ENCODE results near the gene CCDC88C.

CCDC88C gene

DNA sequence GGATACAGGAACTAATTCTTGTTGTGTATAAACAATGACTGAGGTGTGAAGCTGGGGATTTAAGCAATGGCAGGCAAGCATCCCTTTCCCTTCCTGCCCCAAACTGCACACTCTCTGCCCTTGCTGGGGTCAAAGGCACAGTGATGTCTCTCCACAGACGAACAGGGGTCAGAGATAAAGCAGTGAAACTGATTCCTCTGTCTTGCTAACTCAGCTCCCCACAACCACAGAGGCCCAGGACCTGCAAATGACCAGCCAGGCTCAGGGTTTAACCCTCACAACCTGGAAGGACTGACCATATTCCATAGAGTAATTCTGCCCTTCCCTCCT is 67.2 kb downstream of the CCDC88C start:
- no peak for DNase-seq (ENCODE audit: low read depth, low spot score)

DNA sequence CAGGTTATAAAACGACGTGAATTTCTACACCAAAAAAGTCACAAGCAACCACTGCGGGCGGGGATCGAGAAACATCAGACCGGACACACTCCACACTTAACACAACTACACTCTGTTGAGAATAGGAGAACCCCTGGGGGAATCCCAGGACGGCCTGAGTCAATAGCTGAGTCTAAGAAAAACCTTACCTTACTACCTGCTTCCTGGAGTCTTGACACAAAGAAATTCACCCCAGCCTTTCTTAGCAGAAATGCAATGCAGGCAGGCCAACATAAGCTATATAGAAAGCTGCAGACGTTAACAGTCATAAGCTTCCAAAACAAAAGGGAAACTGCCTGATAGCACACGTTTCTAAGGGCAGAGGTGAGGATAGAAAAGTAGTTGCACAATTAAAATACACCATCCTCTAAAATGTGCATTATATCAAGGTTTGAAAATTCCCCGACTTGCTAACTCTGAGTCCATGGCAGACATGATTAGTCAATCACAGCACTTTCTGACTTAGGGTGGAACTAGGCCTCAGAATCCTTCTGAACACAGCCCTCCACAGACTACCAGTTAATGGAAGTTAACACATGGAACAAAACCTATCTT is 68.0 kb downstream of the CCDC88C start:
- peak; percentile 53 for DNase-seq (ENCODE audit: low read depth, low spot score)

DNA sequence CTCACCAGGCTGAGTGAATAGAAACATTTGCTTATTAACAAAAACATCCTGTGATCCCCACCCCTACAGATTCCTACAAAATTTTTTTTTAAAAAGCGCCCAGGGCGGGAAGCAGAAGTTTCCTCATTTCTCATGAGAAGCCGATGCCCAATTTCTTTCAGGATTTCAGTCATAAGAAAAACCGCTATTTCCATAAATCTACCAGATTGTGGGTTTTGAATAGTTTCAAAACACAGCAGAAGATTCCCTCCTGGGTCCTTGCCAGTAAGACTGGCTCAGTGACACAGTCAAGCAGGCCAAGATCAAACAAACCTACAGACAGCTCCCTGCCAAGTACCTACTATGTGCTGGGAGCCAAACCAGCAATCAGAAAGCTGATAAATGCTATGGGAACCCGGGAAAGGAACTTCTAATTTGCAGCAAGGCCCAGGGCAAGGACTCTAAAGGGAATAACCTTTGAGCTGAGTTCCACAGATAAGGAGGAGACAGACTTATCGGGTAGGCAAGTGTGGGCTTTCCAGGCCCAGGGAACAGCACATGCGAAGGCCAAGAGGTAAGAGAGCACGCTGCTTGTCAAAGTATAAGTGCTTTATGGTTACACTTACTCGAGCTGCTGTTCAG is 68.7 kb downstream of the CCDC88C start:
- no peak for DNase-seq (ENCODE audit: low read depth, low spot score)

DNA sequence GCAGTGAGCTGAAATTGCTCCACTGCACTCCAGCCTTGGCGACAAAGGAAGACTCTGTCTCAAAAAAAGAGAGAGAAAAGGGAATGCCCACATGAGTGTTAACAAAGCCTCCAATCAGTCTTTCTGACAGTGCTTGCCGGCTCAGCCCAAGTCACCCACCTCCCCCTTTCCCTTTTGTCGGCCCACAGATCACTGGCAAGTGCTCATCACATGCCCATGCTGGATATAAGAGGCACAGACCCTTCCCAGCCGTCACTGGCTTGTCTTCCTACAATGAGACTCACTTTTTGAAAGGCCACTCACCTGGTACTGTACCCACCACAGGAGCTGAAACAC is 70.8 kb downstream of the CCDC88C start:
- no peak for DNase-seq (ENCODE audit: low read depth, low spot score)

DNA sequence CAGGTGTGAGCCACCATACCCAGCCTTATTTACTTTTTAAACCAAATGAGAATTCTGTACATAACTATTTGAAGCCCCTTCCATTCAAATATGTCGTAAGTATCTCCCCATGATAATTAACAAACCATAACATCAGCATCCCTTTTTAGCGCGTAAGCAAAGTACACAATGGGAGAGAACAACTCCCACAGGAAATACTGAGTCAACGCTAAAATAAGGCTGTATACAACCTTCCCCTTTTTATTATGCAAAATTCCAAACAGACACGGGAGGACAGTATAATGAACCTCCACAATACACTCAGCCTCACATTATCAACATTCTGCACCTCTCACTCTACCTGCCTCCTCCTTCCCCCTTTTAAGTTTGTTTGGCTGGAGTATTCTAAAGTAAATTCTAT is 73.5 kb downstream of the CCDC88C start:
- DNase-seq (ENCODE audit: low read depth, low spot score), result no peak

DNA sequence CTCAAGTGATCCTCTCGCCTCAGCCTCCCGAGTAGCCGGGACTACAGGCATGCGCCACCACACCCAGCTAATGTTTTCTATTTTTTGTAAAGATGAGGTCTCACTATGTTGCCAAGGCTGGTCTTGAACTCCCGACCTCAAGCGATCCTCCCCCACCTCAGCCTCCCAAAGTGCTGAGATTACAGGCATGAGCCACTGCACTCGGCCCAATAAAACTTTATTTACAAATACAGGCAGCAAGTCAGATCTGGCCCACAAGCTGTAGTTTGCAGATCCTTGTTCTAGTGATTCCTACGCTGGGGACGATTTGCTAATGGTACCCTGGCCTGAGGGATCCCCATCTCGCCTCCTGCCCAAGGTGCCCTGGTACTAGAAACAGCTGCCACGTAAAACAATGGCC is 74.6 kb downstream of the CCDC88C start:
- DNase-seq (ENCODE audit: low read depth, low spot score), result no peak

DNA sequence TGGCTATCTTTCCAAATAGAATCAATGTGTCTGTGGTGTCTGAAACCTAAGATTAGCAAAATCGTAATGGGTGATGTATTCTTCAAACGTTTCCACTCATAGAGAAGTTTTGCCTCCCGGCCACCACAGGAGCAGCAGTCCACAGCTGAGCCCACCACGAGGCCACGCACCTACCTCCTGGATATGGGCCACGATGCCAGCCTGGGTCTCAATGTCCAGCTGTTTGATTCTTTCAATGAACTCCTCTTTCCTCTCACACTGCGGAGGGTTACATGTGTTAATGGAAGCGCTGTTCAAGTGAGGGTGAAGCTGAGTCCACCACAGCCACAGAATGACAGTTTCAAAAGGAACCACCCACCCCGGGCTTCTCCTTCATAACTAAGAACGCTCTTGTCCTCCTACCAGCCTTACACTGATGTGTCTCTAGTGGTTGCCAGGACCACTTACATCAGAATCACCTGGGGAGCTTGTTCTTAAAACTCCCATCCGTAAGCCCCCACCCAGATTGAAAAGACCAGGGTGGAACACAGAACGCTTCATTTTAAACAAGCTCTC is 75.3 kb downstream of the CCDC88C start:
- DNase-seq (ENCODE audit: low read depth, low spot score), result no peak

DNA sequence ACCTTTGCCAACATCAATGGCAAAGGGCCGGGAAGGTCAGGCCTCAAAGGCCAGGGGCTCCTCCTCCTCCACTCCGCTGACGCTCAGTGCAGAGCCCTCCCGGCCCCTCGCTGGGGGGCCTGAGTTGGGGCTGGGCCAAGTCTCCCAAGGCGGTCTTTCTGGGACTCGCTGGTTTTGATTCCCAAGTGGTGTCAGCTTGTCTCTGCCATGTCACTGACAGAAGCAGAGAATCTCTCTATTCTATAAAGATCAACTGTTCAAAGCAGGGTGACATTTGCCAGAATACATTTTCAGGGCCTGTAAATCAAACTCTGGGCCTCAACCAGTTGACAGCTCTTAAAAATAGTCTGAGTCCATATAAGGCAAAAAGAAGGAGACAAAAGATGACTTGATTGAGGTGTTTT is 75.9 kb downstream of the CCDC88C start:
- DNase-seq (ENCODE audit: low read depth, low spot score), result no peak

DNA sequence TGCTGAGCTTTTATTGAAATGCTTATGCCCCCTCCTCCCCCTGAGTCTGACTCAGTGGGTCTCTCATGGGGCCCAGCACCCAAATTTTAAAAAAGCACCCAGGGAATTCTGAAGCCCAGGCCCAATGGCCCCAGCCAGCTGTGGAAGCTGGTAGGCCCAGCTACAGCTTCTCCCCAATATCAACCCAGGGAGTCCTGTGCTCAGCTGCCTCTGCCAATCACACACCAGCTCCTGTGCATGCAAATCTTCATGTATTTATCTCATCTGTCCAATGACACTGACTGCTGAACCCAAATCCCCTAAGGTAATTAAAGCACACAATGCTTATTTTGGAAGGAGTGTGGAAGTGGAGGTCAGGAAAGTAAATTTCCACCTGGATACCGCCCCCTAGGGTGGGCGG is 76.3 kb downstream of the CCDC88C start:
- no peak for DNase-seq (ENCODE audit: low read depth, low spot score)

DNA sequence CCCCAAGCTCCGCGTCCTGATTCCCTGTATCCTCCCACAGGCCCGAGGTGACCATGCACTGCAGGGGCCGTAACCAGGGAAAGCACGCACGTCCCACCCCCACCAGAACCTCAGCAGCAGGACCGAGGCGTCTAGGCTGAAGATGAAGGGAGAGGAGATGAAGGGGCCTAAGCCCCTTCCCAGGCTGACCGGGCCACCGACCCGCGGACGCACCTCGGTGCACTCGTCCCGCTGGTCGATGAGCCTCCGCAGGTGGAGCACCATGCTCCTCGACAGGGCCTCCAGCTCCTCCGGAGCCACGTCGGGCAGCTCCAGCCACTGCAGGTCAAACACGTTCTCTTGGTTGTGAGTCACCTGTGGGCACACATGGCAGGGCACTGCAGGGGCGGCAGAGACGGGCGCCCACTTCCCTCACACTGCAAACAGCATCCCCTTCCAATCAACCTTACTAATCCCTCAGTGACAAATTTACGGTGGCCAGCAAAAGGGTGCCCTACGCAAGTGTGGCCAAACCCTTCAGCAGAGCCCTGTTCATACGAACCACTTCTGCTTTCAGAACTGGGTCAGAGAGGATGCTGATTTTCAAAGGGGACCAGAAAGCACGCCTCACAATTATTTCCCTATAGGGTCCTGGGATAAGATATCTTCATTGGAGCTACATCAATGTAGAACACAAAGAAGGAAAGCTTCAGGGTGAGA is 77.8 kb downstream of the CCDC88C start:
- DNase-seq (ENCODE audit: low read depth, low spot score), result no peak

DNA sequence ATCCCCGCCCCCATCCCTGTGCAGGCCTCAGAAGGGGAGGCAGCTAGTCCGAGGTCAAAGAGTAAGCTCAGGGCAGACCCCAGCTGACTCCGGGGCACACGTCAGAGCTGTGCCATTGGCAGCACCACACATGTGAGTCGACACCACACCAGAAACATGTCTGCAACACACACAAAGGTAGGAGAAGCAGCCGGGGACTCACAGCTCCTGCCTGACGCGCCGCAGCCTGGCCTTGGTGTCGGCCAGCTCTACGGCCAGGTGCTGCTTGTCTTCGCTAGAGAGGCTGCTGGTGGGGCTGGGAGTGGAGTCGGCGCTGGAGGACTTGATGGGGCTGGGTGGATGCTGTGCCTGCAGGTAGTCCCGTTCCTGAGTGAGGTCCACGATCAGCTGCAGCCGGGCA is 78.5 kb downstream of the CCDC88C start:
- DNase-seq (ENCODE audit: low read depth, low spot score), result no peak

DNA sequence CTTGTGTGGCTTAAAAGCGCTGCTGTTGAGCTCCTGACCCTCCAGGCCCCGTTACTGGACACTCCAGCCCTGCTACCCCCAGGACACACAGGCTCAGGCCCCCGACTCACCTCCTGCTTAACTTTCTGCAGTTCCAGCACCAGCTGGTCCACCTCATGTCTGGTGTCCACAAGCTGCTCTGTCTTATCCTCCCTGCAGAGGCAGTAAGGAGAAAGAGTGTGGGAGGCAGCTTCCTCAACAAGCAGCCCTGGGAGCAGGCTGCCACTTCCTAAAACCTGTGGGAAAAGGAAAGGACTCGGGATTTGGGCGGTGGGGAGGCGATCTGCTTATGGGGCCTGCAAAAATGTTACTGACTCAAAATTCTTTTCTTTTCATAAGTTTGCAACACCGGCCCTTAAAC is 79.2 kb downstream of the CCDC88C start:
- DNase-seq (ENCODE audit: low read depth, low spot score), result no peak

DNA sequence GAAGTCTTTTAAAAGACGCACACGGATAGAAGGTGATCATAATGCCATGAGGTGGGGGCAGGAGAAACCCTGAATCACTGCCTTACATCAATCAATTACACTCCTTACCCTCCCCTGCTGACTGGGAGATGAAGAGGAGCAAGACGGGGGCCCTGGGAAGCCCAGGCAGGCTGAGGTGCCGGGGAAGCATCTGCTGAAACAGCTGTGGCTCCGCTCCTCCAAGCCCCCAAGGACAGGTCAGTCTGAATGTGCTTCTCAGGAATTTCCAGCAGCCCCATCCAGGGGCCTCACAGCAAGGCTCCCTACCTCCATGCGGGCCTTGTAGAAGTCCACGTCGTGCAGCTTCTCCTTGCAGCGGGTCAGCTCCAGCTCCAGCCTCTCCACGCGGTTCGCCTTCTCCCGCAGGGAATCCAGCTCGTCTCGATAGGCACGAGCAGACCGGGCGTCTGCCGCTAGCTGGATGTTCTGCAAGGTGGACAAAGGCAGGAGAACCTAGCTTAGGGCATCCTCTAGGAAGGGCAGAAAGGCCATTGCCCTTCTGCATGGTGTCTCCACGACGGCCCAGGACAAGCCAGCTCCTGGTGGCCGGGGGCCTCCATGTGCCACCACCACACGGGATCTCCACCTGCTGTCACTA is 79.8 kb downstream of the CCDC88C start:
- DNase-seq (ENCODE audit: low read depth, low spot score), result no peak

DNA sequence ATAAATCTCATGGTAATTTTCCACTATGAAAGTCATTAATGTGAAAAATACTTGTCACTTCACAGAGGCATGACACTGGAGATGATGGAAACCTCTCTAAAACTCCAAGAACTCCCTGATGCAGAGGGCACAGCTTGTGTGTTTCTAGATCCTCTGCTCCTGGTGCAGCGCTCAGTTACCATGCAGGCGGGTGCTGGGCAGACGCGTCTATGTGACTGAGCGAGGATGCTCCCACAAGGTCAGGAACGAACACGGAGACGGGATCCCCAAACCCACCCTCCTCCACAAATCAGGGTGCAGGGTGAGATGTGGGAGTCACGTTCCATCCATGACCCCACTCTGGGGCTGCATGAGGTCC is 81.5 kb downstream of the CCDC88C start:
- no peak for DNase-seq (ENCODE audit: low read depth, low spot score)

DNA sequence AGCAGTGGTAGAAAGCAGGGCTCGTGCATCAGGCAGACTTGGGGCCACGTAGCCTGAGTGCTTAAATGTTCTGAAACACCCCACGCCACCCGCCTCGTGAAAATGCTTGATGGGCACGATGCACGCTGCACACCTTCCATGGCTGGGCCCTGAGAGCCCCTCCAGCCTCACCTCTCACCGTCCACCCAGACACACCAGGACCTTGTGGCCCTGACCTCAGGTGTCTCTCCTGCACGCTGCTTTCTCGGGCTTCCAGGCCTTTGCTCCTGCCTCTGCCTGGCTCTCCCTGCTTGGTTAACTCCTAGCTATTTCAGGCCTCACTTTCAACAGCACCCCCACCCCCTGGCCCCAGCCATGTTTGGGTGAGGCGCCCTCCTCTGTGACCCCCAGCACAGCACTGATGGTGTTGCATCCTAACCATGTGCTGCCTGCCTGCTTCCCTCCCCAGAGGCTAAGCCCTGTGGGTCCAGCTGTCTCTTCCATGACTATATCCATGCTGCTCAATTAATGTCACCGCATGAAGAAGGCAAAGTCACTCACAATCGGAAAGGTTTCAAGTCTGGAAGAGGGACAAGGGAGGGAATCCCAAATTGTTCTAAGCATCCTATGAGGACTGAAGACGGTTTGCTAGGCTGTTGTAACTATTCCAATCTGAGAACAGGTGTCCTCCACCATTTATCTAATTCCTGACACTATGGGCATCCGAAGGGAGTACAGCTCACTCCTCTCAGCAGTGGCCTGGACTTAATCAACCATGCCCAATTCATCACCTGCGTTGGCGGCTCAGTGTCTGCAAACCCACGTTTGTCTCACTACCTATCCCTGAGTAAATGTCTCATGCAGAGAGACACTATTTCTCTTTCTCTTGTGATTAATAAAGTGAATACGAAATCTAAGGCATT is 82.2 kb downstream of the CCDC88C start:
- no peak for DNase-seq (ENCODE audit: low read depth, low spot score)

DNA sequence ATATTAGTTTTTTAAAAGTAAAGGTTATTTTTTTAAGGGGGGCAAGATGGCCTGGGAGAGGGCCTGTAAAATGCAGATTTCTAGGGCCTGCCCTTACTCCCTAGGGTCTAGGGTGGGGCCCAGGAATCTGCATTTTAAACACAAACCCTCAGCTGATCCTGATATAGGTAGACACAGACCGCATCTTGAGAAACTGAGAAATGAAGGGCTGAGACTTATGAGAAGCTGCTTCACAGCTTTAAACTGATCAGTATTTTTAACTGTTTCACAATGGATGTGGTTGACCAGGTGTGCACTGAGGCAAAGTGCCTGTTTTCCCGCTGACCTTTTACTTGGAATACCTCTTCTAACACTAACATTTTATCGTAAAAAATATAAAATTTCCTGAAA is 84.0 kb downstream of the CCDC88C start:
- no peak for DNase-seq (ENCODE audit: low read depth, low spot score)

DNA sequence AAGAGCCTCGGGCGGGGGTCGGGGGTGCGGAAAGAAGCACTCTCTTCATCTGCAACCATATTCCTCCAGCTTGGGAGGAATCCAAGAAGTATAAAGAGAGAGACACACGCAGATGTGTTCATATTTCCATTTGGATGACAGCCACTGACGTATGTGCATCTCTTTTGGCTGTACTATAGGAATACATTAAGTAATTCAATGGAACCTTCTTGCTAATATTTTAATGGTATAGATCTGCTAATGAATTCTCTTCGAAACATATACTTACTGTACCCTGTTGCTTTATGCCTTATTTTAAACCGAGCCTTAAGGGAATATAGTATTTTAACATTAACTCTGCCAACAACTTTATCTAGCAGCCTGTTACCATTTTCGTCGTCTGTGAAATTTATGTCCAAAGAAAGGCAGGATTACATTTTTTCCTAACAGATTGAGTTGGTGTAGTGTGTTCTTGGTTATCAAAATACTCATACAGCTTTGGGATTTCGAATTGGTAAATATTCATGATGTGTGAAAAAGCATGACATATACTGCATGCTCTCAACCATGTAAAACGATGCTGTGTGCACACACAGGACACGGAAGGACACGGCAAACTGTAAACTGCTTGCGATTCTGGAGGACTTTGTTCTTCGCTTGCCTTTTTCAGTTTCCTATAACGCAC is 84.5 kb downstream of the CCDC88C start:
- no peak for DNase-seq (ENCODE audit: low read depth, low spot score)

DNA sequence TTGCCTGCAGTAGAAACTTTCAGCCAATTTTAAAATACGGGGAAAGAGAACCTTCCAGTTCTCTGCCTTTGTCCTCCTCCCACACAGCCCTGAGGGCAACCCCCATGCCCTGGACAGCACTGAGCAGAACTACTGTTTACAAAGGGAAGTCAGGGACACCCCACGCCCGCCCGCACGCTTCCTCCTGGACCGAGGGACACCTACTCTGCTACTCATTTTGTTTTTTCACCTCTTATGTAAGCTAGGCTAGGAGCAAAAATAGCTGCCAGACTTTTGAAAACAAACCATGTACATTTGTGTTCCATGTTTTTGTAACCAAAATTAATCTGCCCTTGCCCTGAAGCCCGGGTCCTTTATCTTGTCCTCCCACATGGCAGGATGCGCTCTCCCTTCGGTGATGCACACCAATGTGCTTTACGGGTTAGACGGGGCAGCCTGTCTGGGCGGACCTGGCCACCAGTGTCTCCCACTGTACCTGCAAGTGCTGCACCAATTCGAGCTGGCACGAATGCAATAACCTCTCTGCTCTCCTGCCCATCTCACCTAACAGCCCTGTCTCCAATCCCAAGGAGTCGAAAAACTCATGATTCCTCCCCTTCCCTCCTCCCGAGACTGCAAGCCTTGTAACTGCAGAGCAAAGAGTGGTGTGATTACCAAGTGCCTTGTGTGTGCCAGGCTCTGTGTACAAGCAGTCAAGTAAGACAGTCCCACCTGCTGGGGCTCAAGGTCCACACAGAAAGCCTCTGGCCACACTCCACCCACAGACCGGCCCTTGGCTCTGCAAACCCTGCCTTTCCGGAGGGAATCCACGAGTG is 85.2 kb downstream of the CCDC88C start:
- no peak for DNase-seq (ENCODE audit: low read depth, low spot score)

DNA sequence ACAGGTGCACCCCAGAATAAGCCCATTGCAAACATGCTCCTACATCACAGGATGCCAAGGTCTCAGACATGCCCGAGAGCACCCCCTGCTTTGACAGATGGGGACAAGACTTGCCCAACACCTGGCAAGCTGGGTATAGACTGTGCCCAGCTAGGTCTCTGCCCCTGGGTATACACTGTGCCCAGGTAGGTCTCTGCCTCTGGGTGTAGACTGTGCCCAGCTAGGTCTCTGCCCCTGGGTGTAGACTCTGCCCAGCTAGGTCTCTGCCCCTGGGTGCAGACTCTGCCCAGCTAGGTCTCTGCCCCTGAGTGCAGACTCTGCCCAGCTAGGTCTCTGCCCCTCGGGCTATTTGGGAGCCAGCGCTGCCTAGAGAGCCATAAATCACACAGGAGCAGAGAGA is 85.9 kb downstream of the CCDC88C start:
- DNase-seq (ENCODE audit: low read depth, low spot score), result no peak

DNA sequence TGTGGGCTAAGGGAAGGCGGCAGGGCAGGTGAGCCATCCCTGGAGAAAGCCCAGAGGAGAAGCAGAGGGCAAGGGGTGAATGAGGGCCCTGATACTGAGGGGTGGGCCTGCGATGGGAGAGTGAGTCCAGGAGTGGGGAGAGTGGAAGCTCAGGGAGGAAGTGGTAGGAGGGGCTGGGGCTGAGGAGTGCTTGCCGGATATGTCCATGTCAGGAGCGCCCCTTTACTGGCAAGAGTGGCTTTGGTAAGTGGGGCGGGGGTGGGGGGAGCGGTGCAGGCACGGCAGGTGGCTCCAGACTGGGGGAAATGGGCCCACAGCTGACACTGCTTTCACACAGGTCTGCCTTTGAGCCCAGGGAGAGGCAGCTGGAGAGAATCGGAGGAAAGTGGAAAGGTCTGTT is 86.8 kb downstream of the CCDC88C start:
- DNase-seq (ENCODE audit: low read depth, low spot score), result no peak

All from activated CD4-positive, CD25-positive, alpha-beta regulatory T cell treated with anti-CD3 and anti-CD28 coated beads, Interleukin-2, amount 50 U/mL, for 16 hours (primary cell).